Left colon (tissue), 2 donors: ENCODE results near the gene RASGRP1. TPM values are rescaled to one million over a fixed set of nuclear protein-coding genes. Genes with fewer than 3 reads are reported as not detected.

Experiments used
- ATAC-seq: fragments of 200-7000 bp; cut with Tn5 transposase; one replicate; pipeline ENCODE4 v1.9.1; 2020; ENCODE audit warnings: mild to moderate bottlenecking, moderate library complexity
- DNase-seq, 2 donors: peaks; one replicate each; pipeline ENCODE4 v3.0.0-alpha.2; 2020
- intact Hi-C, 2 donors: fragments of 100-400 bp; cut with DNase I in 1 of 2; cut with micrococcal nuclease in 1 of 2; formaldehyde crosslinking; loops; one replicate each; pipeline versions ENCODE4 v1.11.2 to v1.14.0; 2022; cut with DNase I, micrococcal nuclease
- total RNA-seq, 2 donors: library from RNA; stranded (reverse); fragmentation: NEBNext Ultra II Directional; extraction: Animal tissue kit (Norgen Biotek cat#: 25700); gene quantifications; one replicate each; pipeline ENCODE4 v1.2.1, GENCODE V29; 2021
- donor health status: DM: no; HTN: no; CAD: no.
- donor health status: DM: yes; HTN: yes; CAD: no.

Gene RASGRP1
- total RNA-seq, 2 donors from 2014 or later, result 0.84 to 1.0 TPM

DNA sequence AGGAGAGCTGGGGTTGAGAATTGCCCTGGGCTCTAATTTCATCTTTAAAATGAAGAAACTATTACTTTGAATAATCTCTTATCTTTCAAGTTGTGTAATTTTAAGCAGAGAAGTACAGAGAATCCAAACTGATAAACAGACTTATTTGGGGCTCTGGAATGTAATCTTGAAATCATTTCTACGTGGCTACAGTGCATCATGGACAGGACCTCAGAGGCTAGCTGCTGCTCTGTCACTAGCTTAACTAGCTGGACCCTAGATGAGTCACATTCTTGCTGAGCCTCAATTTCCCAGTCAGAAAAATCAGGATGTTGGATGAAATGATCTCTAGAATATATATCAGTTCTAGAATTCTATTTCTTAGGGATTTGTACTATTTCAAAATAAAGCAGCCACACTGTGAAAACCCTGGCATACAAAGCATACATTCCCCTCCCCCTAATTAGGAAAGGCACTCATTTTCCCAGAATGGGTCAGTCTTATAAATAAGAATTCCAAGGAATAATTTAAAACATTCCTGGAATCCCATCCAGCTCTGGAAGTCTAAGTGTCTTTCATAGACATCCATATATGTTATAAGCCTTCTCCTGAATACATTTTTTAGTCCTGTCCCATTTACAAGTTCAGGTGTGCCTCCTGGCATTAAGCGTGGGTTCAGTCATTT, 47.2 kb downstream of the RASGRP1 start:
- intact Hi-C loops, result no loop called here
- DNase-seq (no peak), ATAC-seq (no peak)

DNA sequence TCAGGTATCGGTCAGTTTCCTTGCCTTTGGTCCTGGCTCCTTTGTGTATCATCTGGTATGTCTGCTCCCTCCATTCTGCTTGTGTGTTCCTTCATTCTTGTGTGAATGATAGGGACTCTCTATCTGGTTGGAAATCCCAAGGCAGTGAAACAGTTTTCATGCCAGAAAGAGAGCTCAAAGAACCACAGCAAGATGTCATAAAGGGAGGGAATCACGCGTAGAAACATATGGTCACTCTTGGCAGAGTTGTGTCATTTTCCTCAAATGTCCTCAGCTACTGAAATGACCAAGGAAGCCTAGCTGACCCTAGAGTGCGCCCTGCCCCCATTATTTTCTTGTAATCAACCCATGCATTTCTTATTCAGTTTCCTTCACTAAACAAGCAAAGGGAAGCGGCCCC, 48.0 kb downstream of the RASGRP1 start:
- no peak for DNase-seq
- intact Hi-C loops, result no loop called here
- ATAC-seq, result no peak

DNA sequence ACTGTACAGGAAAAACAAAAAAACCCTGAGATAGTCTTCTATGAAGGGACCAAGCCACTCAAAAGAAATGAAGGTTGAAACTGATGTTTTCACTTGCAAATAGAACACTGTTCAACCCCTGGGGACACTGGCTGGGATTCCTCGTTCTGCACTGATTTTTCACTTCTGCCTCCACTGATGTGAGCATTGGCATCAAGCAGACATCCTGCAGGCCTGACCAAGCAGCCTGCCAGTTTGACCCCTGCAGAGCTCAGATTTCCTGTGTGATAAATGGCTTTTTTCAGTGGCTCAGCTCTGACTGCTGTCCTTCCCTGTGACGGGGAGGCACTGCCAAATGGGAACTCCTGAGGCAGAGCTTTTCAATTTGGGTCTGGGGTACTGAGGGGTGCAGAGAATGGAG, 50.0 kb downstream of the RASGRP1 start:
- no peak for ATAC-seq
- DNase-seq, result no peak
- intact Hi-C loops, result no loop called here

DNA sequence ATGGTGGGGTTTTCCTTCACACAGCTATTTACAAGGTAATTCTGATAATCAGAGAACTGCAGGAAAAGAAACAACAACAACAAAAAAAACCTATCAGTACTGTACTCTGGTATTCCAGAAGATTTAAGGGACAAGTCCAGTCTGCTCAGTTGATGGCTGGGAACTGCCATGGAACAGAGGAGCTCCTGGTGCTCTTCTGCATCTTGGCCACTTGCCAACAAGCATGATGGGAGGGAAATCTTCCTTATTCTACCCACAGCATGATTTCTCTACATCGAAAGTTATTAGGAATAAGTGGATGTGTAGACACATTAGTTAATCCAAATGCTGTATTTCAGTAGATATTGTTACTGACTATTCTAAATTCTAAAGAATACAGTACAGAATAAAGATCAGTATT, 51.7 kb downstream of the RASGRP1 start:
- intact Hi-C loops, result no loop called here
- ATAC-seq (no peak), DNase-seq (no peak)

DNA sequence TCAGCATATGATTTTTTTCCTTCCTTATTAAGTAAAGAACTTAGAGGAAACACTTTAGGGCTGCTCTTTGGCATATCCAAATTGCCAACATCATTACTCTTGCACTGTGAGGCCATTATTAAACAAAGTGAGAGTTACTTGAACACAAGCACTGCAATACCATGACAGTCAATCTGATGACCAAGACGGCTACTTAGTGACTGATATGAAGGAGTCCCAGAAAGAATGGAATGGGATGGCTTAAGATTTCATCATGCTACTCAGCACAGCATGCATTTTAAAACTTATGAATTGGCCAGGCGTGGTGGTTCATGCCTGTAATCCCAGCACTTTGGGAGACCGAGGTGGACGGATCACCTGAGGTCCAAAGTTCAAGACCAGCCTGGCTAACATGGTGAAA, 55.5 kb downstream of the RASGRP1 start:
- intact Hi-C loops, result no loop called here
- ATAC-seq (no peak), DNase-seq (no peak)

DNA sequence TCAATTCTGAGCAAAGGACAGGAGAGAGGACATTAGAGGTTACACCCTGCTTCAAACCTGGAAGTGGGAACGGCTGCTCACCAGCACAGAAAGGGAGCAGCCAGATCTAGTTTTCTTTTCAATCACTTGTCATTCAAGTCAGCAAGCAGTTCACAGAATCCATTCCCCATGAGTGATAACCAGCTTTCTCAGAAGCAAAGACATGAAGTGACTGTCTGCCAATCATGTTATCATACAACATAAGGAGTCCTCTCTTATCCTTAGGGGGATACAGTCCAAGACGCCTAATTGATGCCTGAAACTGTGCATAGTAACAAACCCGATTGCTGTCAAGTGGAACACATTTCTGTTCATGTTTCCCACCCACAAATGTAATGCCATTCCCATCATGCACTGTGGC, 56.0 kb downstream of the RASGRP1 start:
- DNase-seq (no peak), ATAC-seq (no peak)
- intact Hi-C loops, result no loop called here

DNA sequence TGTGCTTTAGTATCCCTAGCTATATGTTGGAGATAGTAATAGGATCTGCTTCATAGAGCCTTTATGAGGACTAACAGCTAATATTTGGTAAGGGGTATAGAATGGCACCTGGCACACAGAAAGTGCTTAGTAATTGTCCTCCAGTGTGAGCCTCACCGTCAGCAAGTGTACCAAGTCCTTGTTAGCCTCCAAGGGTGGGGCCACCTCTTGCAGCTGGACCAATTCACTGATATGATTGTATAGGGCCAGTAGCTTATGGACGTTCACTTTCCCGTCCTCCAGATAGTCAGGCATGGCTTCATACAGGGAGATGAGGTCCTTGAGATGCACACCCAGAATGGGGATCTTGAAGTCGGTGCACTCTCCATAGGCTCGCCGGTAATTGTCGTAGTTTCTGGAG, 57.0 kb downstream of the RASGRP1 start:
- ATAC-seq, result peak; percentile 71
- intact Hi-C loops, result no loop called here

DNA sequence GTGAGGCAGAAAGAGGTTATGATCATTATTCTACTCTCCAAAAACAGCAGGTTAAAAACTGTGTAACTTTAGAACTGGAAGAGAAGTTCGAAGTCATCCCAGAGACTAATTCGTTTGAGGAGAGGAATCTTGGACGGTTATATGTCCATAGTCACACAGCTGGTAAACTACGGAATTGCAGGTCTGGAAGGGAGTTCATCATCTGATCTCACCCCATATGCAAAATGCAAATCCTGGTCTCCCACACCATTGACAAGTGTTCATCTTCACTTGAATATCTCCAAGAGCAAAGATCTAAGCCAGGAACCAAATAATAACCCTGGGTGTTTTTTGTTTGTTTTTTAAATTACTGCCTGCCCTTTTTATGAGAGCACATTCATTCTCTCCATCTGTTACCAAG, 57.6 kb downstream of the RASGRP1 start:
- ATAC-seq (peak; percentile 7), DNase-seq (no peak)
- intact Hi-C loops, result no loop called here

More for the DNA sequence above, 57.0 kb downstream of the RASGRP1 start:
- no peak for DNase-seq

DNA sequence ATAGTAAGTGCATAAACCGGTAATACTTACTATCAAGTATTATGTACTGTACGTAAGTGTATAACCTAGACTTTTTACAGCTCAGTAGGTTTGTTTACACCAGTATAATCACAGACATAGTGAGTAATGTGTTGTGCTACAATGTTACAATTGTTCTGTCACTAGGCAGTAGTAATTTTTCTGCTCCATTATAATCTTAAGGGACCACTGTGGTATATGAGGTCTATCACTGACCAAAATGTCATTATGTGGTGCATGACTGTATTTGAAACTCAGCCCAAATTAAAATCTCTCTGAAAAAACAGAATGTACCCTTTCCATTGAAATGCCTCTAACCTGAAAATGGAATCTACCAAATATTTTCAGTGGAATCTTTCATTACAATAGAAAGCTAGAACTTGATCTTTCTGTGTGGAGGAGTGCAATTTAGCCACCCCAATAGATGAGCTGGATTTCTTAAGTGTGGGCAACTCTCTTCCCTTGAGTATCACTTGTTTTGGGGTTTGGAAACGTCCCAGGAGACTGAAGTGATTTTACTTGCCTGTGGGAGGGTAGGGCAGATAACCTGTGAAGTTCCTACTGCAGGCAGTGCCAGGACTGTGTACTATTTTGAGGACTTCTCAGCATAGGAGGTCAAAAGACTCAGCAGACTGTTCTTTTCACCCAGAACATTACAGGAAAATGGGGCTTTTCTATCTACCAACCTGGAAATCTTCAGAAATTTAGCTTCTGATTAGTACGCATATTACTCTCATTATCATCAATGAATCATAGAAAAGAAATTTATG, 59.7 kb downstream of the RASGRP1 start:
- DNase-seq, result no peak
- no peak for ATAC-seq
- intact Hi-C loops, result no loop called here

DNA sequence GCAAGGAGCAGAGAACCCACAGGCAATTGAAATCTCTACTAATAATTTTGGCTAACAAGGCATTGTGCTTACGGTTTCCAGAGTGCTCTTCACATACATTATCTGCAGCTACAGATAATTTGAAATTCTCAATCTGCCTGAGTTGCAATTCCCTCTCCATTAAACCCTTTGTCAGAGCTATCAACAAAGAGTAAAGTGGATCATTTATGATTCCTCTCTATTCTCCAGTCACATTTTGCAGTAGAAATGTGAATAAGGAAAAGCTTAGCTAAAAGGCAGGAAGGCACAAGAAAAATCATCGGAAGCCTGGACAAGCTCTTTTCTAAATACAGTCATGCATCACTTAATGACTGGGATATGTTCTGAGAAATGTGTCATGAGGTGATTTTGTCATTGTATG, 61.1 kb downstream of the RASGRP1 start:
- no peak for DNase-seq
- no peak for ATAC-seq
- intact Hi-C loops, result no loop called here

DNA sequence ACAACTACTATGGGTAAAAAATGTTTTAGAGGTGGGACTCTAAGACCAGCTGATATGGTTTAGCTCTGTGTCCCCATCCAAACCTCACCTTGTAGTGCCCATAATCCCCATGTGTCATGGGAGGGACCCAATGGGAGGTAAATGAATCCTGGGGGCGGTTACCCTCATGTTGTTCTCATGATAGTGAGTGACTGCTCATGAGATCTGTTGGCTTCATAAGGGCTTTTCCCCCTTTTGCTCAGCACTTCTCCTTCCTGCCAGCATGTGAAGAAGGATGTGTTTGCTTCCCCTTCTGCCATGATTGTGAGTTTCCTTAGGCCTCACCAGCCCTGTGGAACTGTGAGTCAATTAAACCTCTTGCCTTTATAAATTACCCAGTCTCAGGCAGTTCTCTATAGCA, 65.0 kb downstream of the RASGRP1 start:
- no peak for DNase-seq
- ATAC-seq, result no peak
- intact Hi-C loops, result no loop called here

DNA sequence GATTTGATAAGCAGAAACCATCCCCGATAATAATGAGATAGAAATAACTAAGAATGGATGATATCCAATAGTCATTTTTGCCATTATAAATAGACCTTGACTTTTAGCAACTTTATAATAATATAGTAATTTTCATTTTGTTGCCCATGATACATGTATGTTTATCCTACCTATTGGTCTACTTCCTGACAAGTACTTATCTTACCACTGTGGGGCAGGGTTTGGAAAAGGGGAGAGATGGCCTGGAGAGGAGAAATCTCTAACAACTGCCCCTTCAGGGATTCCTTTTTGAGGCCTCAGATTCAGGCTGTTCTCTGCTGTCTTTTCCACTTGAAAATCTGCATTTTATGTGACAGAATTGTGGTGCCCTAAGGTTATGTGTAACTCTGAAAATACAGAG, 68.5 kb downstream of the RASGRP1 start:
- intact Hi-C loops, result no loop called here
- ATAC-seq, result no peak
- no peak for DNase-seq

DNA sequence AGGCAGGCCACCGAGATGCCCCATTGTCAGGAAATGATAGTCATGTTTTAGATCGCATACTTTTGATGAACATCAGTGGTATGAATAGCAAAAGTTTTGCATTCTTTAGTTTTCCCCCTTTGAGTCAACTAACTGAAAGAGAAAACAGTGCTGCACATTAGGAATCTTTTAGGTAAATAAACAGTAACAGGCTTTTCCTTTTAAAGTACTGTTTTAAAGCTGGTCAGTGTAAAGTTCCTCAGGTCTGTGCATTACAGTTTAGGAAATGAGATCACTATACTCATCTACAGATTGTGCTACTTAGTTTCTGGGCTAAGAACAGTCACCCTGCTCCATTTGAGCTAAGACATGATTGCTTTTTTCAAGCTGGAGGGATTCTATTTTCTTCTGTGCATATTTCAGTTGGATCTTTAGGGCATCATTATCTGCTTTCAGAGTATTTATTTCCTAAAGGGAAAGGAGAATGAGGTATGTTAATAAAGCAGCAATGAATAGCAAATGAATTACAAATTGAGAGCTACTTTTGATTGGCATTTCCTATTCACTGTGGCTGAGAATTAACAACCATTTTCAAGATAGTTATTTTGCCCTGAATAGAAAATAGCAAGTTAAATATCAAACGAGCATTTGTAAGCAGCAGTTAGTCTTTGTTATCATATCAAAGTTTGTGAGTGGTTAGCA, 74.2 kb downstream of the RASGRP1 start:
- no peak for DNase-seq
- intact Hi-C loops, result no loop called here
- ATAC-seq, result no peak

DNA sequence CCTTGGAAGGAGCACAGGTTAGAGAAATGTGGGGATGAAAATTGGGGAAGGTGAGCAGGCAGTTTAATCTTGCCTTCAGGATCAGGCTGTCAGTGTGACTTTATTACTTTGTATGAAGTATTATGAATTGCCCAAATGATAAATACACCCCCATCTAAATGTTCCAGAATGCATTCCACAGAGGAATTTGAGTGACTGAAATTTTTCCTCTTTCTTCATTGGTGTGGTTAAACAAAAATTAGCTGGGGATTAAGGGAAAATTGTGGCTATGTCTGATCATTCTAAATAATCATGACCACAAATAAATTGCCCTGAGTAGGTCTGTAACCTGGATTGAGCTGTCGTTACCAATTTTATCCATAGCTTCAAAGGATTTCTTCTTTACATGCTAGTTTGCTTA, 77.2 kb downstream of the RASGRP1 start:
- intact Hi-C loops, result no loop called here

DNA sequence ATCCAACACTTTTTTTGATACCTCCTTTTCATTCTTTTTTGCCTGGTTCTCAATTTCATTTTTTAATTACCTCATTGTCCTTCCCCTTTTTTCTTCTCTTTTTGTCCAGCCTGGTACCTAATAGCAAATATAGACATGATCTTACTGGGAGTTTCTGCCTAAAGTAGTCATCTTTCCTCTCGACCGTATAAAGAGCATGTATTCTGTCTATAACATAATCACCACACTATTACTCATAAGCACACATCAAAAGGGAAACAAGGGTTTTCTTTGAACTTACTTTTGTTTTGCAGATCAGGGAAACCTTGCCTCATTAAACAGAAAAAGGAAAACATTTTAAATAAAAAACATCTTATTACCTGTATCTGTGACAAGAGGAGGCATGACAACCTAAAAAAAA, 77.7 kb downstream of the RASGRP1 start:
- intact Hi-C loops, result no loop called here
- DNase-seq, result no peak
- ATAC-seq, result no peak

More for the DNA sequence above, 77.2 kb downstream of the RASGRP1 start:
- ATAC-seq, result no peak
- DNase-seq, result no peak

DNA sequence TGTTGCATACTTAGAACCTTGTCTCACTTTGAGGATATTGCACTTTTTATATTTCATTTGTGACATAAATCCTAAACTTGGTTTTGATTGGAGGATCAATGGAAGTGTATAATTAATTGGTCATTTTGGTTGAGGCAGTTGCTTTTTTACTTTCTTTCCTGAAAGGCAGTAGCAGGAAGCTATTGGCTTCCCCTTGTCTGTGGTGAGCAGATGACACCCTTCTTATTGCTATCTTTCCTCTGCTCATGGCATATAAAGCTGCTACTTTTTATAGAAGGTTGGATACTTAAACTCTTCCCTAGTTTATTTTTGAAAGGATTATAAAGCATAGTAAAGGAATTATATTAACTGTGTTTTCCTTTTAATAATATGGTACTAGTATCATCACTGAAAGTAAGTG, 82.0 kb downstream of the RASGRP1 start:
- DNase-seq, result no peak
- intact Hi-C loops, result no loop called here
- peak; percentile 58 for ATAC-seq

DNA sequence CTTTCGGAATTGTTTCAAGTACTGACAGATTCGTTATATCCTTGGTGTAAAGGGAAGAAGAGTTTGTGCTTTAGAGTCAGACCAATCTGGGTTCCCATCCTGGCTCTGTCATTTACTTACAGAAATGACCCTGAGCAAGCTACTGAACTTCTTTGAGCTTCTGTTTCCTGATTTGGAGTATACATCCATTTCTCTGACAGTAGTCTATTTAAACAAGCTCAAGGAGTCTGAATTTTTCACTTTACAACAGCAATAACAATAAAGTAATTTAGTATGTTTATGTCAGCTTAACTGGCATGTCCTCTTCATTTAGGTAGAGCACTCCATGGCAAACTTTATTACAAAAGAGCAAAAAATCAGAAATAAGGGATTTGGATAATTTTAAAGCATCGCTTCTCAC, 82.9 kb downstream of the RASGRP1 start:
- DNase-seq, result no peak
- peak; percentile 95 for ATAC-seq
- intact Hi-C loops, result no loop called here

DNA sequence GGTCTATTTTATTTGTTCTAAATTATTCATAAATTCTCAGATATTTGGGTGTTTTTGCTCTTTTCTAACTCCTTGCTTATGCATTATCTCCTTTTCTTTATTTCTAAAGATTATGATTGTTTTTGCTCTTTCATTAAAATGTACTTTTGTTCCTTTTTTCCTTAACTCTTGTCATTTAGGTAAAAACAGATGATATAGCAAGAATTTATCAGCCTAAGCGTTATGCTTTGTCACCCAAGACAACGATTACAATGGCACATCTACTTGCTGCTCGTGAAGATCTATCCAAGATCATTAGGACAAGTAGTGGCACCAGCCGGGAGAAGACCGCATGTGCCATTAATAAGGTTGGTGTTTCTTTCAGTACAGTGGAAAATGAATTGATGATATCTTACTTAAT, 83.5 kb downstream of the RASGRP1 start:
- ATAC-seq (no peak), DNase-seq (no peak)
- intact Hi-C loops, result no loop called here

DNA sequence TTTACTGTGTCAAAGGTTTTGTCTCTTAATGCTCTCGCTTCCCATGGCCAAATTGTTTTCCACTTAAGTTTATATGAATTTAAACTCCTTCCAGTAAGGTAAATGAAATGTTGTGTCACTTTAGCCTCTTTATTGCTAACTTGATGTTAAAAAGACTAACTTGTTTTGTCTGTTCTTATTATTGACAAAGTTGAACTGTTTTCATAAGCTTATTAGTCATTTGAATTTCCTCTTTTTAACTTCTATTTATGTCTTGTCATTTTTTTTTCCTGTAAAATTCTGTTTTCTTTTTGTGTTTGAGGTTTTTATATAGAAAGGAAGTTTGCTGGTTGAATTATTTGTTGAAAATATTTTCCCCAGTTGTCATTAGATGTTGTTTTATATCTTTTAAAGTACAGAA, 84.9 kb downstream of the RASGRP1 start:
- DNase-seq (no peak), ATAC-seq (no peak)
- intact Hi-C loops, result loop anchor here (10.0 kb wide), 2 partner anchors 205 to 215 kb away; no protein-coding TSS in a partner anchor

DNA sequence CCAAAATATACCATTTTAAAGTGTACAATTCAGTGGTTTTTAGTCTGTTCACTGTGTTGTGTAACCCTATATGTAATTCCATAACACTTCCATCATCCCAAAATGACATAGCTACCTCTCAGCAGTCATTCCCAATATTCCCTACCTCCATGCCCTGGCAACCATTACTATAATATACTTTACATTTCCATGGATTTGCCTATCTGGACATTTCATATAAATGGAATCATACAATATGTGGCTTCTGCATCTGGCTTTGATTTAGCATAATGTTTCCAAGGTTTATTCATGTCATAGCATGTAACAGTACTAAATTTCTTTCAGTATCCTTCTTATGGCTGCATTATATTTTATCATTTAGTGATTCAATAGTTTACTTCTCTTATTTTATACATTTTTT, 85.3 kb downstream of the RASGRP1 start:
- ATAC-seq, result no peak
- intact Hi-C loops, result loop anchor here (10.0 kb wide), 2 partner anchors 206 to 216 kb away; no protein-coding TSS in a partner anchor

More for the DNA sequence above, 85.3 kb downstream of the RASGRP1 start:
- DNase-seq, result no peak
